ENCODE measurements around the gene MN1. TPM values are rescaled to one million over a fixed set of nuclear protein-coding genes. Genes with fewer than 3 reads are reported as not detected.

MN1 gene
- total and polyA plus RNA-seq, 2 of the 8 experiments (the other 6 are each of a cell fraction or from before 2014, with no cell fraction given), result 3.1 to 4.9 TPM

DNA sequence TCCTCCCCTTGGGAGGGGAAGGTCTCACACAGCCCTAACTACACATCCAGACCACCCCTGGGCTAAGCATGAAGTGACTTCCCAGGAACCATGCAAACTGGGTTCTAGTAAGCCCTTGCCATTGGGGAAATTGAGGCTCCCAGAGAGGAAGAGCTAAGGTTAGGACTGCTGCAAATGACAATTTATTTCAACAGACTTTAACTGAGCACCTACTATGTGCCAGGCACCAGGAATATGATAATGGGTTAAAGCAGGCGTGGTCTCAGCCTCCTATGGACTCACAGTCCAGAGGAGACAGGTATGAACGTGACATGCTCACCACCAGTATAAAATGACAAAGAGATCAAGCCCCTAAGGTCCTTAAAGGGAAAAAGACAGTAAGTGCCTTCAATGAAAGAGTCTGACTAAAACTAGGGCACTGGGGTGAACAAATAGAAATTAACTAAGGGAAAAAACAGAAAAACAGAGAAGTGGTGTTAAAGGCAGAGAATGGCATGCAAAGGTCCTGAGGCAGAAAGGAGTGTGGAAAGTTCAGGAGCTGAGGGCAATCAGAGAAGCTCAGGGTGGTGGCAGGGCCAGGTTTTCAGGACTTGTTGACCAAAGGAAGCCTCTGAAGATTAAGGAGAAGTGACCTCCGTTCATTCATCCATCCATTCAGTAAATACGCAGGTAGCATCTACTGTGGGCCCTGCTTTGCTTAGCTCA, 14.4 kb upstream of the MN1 start:
- H2BK120ac ChIP-seq (replicated peaks; ENCODE audit: low read depth, low read length), result no peak overlapping the region
- H2BK5ac ChIP-seq (ENCODE audit: low read depth, low read length), result no peak overlapping the region
- H2BK20ac ChIP-seq (ENCODE audit: low read length), result no peak overlapping the region
- H3K23ac ChIP-seq (ENCODE audit: insufficient read length), result no peak overlapping the region
- CTCF ChIA-PET (ENCODE audit: partially characterized antibody), result interaction anchor here (0.6 to 1.3 kb wide), 3 partner anchors 11 to 949 kb away, joined by 3 to 5 read pairs (median 4); no protein-coding TSS in a partner anchor
- H2AFZ ChIP-seq (ENCODE audit: low read length), result no peak overlapping the region
- no peak overlapping the region for H3K4ac ChIP-seq (replicated peaks; ENCODE audit: insufficient read length, low read depth, low read length)
- H3K4me1 ChIP-seq (replicated peaks in 1 of 4; ENCODE audit: control insufficient read depth in 3 of 4, insufficient read depth in 4 of 4, low read length in 3 of 4), result peaks cover 0 to 7% (median 2%) of the 10 kb centered on the region in 4 experiments; a peak in 5 of 7 replicates
- H4K8ac ChIP-seq (ENCODE audit: extremely low read depth, insufficient read depth, low read length), result no peak overlapping the region
- H2AK5ac ChIP-seq (ENCODE audit: low read depth, low read length), result no peak overlapping the region; the same call in 1 of the 2 replicates
- 87% methylated on average over 4 of the region's 4 CpGs; no CpG with 5 or more reads in 1 of the 2 experiments for WGBS, 2 experiments (ENCODE audit: extremely low coverage in 1 of 2, insufficient coverage in 1 of 2, insufficient read length in 1 of 2, insufficient replicate concordance in 2 of 2, low coverage in 1 of 2, low lambda C conversion rate in 2 of 2, missing lambda C conversion rate in 1 of 2)
- no peaks in the 10 kb centered on the region for H4K20me1 ChIP-seq (replicated peaks in 1 of 2; ENCODE audit: control insufficient read depth in 1 of 2, insufficient read depth in 2 of 2, low read length in 2 of 2)
- H3K9me3 ChIP-seq (ENCODE audit: insufficient read depth in 2 of 2, low read depth in 1 of 2, low read length in 1 of 2), result no peaks in the 10 kb centered on the region
- no peak overlapping the region for H4K5ac ChIP-seq (ENCODE audit: insufficient read length, low read depth, low read length)
- no peaks in the 10 kb centered on the region for H3K36me3 ChIP-seq (ENCODE audit: control insufficient read depth in 2 of 4, insufficient read depth in 4 of 4, low read length in 3 of 4)
- H3K27ac ChIP-seq (ENCODE audit: low read depth, low read length), result no peak overlapping the region
- no peak overlapping the region for H3K4me2 ChIP-seq (ENCODE audit: insufficient read depth in 1 of 2, low read depth in 2 of 2, low read length in 2 of 2)
- H3K27me3 ChIP-seq (replicated peaks in 1 of 4; ENCODE audit: control insufficient read depth in 3 of 4, extremely low read depth in 1 of 4, insufficient read depth in 3 of 4, low read length in 3 of 4), result no peaks in the 10 kb centered on the region
- no peaks in the 10 kb centered on the region for H3K79me2 ChIP-seq (ENCODE audit: control insufficient read depth in 1 of 2, insufficient read depth in 2 of 2, low read length in 2 of 2)
- TF ChIP-seq, protein P1, sequence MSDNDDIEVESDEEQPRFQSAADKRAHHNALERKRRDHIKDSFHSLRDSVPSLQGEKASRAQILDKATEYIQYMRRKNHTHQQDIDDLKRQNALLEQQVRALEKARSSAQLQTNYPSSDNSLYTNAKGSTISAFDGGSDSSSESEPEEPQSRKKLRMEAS (IDR thresholded peaks at IDR 0.05), result no peak
- TF ChIP-seq TAF1 (IDR thresholded peaks at IDR 0.05; ENCODE audit: low read depth, low read length), result no peak
- no peak for TF ChIP-seq SRF (IDR thresholded peaks at IDR 0.05; ENCODE audit: low read depth, low read length)
- no peak overlapping the region for H3K4me3 ChIP-seq (ENCODE audit: extremely low read depth in 1 of 4, insufficient read depth in 2 of 4, low read depth in 3 of 4, low read length in 4 of 4)
- DNase-seq (ENCODE audit: low read depth in 1 of 2, low spot score in 2 of 2) (no peak), FAIRE-seq (no peak)
- H3K23me2 ChIP-seq (ENCODE audit: low read depth, low read length), result no peaks in the 10 kb centered on the region
- H3K56ac ChIP-seq (replicated peaks; ENCODE audit: insufficient read length, low read depth, low read length), result no peak overlapping the region
- H3K14ac ChIP-seq (ENCODE audit: insufficient read length), result no peak overlapping the region
- no peak overlapping the region for H2BK12ac ChIP-seq (ENCODE audit: low read depth, low read length)
- H3K79me1 ChIP-seq (ENCODE audit: low read depth, low read length), result no peaks in the 10 kb centered on the region
- POLR2A ChIA-PET (ENCODE audit: partially characterized antibody), result no interaction called here
- H3K9ac ChIP-seq (replicated peaks in 1 of 4; ENCODE audit: extremely low read depth in 1 of 4, low read depth in 3 of 4, low read length in 3 of 4), result no peak overlapping the region
- H3K18ac ChIP-seq (ENCODE audit: extremely low read depth, low read length), result no peak overlapping the region; the same call in 1 of the 2 replicates
- no peak overlapping the region for H4K91ac ChIP-seq (replicated peaks; ENCODE audit: insufficient read length, low read length)
- H2BK15ac ChIP-seq (ENCODE audit: low read length), result 0 out of 2 replicates have a peak overlapping the region, but pooled peaks have one; percentile 31
